ENCODE data around the gene LRIG1.

LRIG1 gene

DNA sequence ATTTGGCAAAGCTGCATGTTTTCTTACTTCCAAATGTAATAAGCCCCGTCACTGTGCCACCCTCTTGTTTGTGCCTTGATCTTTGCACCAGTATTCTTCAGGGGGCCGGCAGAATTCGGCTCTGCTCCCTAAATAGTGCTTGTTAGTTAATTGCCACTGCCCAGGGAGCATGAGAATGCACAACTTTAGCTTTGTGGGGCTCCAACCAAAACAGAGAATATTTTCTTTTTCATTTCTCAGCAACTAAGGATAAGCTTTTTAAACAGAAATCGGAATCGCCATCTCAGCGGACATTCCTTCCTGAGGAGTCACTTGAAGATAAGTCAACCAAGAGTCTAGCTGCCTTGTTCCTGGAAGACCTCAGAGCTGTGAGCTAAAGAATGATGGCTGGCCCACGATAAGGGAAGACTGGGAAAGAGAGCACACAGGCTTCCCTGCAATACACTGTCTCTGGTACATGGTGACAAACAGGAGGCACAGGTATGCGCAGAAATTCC, 106.0 kb downstream of the LRIG1 start:
- Mint-ChIP-seq H3K4me3 (peak overlapping the region; percentile 73), H3K27me3 (no peaks in the 10 kb centered on the region), H3K36me3 (peaks cover 16% of the 10 kb centered on the region), H3K4me1 (peaks cover 48% of the 10 kb centered on the region), H3K27ac (peak overlapping the region; percentile 90), H3K9me3 (no peaks in the 10 kb centered on the region)

DNA sequence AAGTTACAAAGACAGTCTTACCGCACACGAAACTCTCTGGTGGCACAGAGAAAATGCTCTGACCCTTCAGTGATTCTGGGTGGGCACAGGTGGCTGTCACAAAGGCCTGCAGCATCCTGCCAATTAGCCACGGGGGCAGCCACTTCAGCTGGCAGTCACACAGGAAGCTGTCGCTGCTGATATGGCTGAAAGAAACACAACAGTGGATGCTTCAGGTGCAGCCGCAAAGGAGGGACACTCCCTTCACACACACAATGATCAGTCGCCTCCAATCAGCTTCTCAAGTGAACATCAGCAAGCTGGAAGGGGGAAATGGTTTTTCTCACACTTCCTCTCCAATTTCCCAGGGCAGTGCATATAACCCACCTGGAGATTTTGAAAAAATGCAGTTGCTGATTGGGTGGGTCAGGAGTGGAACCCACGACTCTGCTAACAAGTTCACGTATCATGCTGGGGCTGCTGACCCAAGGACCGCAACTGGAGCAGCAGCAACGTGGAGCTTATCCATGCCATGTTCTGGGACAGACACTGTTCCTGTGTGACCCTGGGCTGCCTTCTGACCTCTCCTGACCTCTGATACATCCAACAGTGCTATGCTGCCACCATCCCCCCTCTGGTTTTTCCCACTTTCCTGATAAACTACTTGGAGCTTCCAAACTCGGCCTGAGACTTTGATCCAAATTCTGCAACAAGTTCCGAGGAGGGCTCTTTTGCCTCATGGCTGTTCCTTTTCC, 106.6 kb downstream of the LRIG1 start:
- no peaks in the 10 kb centered on the region for H3K27me3 Mint-ChIP-seq
- peak overlapping the region; percentile 73 for H3K4me3 Mint-ChIP-seq
- H3K9me3 Mint-ChIP-seq, result no peaks in the 10 kb centered on the region
- H3K27ac Mint-ChIP-seq, result peak overlapping the region; percentile 90
- peaks cover 54% of the 10 kb centered on the region for H3K4me1 Mint-ChIP-seq
- peaks cover 20% of the 10 kb centered on the region for H3K36me3 Mint-ChIP-seq

- Mint-ChIP-seq H3K27ac (peak overlapping the region; percentile 89), H3K9me3 (no peaks in the 10 kb centered on the region), H3K4me3 (peak overlapping the region; percentile 73), H3K4me1 (peaks cover 62% of the 10 kb centered on the region), H3K36me3 (peaks cover 25% of the 10 kb centered on the region), H3K27me3 (no peaks in the 10 kb centered on the region)
Observed at GRCh38 chr3:66393333-66394005, 107.4 kb downstream of the LRIG1 start.

GRCh38 chr3:66392966-66393332, 107.9 kb downstream of the LRIG1 start:
- Mint-ChIP-seq H3K27ac (peak overlapping the region; percentile 89), H3K27me3 (no peaks in the 10 kb centered on the region), H3K9me3 (no peaks in the 10 kb centered on the region), H3K36me3 (peaks cover 27% of the 10 kb centered on the region), H3K4me3 (peak overlapping the region; percentile 73), H3K4me1 (peaks cover 67% of the 10 kb centered on the region)

- Mint-ChIP-seq H3K36me3 (peaks cover 27% of the 10 kb centered on the region), H3K27ac (peak overlapping the region; percentile 89), H3K9me3 (no peaks in the 10 kb centered on the region), H3K4me1 (peaks cover 68% of the 10 kb centered on the region), H3K4me3 (peak overlapping the region; percentile 73), H3K27me3 (no peaks in the 10 kb centered on the region)
Observed at GRCh38 chr3:66392512-66392911, 108.3 kb downstream of the LRIG1 start.

- peaks cover 35% of the 10 kb centered on the region for H3K36me3 Mint-ChIP-seq
Observed at GRCh38 chr3:66390013-66390412, 110.8 kb downstream of the LRIG1 start.

GRCh38 chr3:66386925-66387650, 113.7 kb downstream of the LRIG1 start:
- Mint-ChIP-seq H3K9me3 (no peaks in the 10 kb centered on the region), H3K36me3 (peaks cover 46% of the 10 kb centered on the region), H3K27ac (peak overlapping the region; percentile 55)

More at GRCh38 chr3:66390013-66390412, 110.8 kb downstream of the LRIG1 start:
- Mint-ChIP-seq H3K9me3 (no peaks in the 10 kb centered on the region), H3K27me3 (no peaks in the 10 kb centered on the region), H3K27ac (no peak overlapping the region), H3K4me3 (peak overlapping the region; percentile 30), H3K4me1 (peaks cover 81% of the 10 kb centered on the region)

DNA sequence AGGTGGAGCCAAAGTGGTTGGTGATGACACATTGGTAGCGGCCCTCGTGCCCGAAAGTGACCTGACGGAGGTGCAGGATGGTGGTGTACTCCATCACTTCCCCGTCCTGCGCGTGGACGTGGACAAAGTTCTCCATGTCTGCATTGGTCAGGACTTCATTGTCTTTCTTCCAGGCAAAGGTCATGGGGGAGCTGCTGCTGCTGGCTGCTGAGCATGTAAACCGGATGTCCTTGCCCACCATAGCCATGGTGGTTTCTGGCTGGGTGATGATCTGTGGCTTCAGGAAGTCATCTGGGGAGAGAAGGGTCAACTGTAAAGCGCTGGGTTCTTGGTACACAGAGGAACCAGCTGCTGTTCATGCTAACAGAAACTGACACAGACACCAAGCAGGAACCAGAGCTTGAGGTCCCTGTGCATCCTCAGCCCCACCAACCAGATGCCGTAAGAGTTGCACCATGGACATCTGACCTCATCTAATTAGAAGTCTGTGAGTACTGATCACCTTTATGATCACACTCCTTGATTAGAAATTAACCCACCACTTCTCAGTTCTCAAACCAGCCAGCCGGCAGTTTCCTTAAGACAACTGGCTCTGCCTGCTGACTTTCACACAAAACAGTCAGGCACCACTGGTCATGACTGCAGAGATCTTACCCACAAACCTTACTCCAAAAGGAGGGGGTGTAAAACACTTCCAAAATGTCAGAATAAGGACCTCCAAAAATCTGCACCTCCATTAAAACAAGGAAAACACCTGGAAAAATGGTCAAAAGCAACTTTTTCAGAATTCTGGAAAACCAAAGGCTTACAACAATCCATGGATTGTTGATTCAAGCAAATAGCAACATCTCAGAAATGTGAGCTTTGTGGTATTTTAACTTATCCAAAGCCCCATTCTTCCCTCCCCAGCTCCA, 114.6 kb downstream of the LRIG1 start:
- peaks cover 49% of the 10 kb centered on the region for H3K36me3 Mint-ChIP-seq
- no peaks in the 10 kb centered on the region for H3K9me3 Mint-ChIP-seq
- no peak overlapping the region for H3K4me3 Mint-ChIP-seq
- no peak overlapping the region for H3K27ac Mint-ChIP-seq
- peaks cover 48% of the 10 kb centered on the region for H3K4me1 Mint-ChIP-seq
- H3K27me3 Mint-ChIP-seq, result no peaks in the 10 kb centered on the region

More at GRCh38 chr3:66386925-66387650, 113.7 kb downstream of the LRIG1 start:
- no peaks in the 10 kb centered on the region for H3K27me3 Mint-ChIP-seq
- H3K4me3 Mint-ChIP-seq, result no peak overlapping the region
- peaks cover 55% of the 10 kb centered on the region for H3K4me1 Mint-ChIP-seq

DNA sequence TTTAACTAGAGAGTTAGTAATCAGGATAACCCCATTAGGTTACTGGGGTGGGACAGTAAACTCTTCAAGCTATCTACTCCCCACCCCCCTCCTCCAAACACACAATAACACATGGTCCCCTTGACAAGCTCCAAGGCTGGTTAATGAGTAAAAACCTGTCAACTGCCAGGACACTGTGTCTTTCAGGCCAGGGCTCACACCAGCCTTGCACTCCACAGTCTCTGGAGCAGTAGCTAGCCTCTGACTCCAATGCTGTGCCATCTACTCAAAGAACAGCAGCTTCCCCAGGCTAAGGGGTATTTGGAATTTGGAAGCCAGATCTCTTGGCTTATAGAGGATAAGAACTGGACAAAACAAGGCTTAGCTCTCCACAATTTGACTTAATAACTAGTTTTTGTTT, 115.8 kb downstream of the LRIG1 start:
- no peaks in the 10 kb centered on the region for H3K9me3 Mint-ChIP-seq
- H3K36me3 Mint-ChIP-seq, result peaks cover 46% of the 10 kb centered on the region
- no peak overlapping the region for H3K27ac Mint-ChIP-seq
- no peaks in the 10 kb centered on the region for H3K27me3 Mint-ChIP-seq
- H3K4me1 Mint-ChIP-seq, result peaks cover 36% of the 10 kb centered on the region
- no peak overlapping the region for H3K4me3 Mint-ChIP-seq

GRCh38 chr3:66383998-66384745, 116.7 kb downstream of the LRIG1 start:
- Mint-ChIP-seq H3K27me3 (no peaks in the 10 kb centered on the region), H3K27ac (peak overlapping the region; percentile 59), H3K9me3 (no peaks in the 10 kb centered on the region), H3K4me1 (peaks cover 27% of the 10 kb centered on the region), H3K36me3 (peaks cover 45% of the 10 kb centered on the region), H3K4me3 (no peak overlapping the region)

DNA sequence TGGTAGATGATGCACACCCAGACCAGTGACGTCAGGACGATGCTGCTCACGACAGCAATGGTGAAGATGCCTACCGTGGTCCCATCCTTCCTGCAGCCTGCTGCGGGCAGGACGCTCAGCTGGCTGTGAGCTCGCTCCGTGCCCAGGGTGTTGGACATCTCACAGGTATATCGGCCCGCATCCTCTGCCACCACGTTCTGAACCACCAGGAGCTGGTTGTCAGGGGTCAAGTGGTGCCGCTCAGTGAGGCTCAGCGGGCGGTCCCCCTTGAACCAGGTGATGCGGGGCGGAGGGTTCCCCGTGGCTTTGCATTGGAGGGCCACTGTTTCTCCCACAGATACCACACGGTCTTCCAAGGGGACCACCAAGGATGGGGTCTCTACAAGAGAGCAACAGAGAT, 117.8 kb downstream of the LRIG1 start:
- Mint-ChIP-seq H3K9me3 (no peaks in the 10 kb centered on the region), H3K36me3 (peaks cover 39% of the 10 kb centered on the region), H3K4me1 (peaks cover 20% of the 10 kb centered on the region), H3K4me3 (no peak overlapping the region), H3K27me3 (no peaks in the 10 kb centered on the region), H3K27ac (no peak overlapping the region)

DNA sequence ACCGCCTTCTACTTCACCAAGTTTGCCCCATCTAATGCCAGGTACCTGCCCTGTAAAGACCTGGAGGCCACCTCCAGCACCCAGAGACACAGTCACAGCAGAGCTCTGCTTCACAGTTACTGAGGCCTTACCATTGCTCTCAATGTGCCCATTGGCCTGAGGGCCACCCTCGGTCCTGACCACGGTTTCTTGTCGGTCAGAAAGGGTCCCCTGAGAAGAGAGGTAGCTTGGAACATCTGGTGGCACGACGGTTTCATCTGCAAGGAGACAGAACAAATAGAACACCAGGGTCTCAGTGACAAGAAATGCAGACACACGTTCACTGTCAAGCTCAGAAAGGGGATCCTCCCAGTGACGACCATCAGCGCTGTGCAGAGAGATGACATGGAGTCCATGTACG, 118.7 kb downstream of the LRIG1 start:
- Mint-ChIP-seq H3K4me3 (no peak overlapping the region), H3K4me1 (peaks cover 20% of the 10 kb centered on the region), H3K9me3 (no peaks in the 10 kb centered on the region), H3K27me3 (no peaks in the 10 kb centered on the region), H3K27ac (peak overlapping the region; percentile 68), H3K36me3 (peaks cover 42% of the 10 kb centered on the region)

- no peak overlapping the region for H3K27ac Mint-ChIP-seq
- H3K4me3 Mint-ChIP-seq, result no peak overlapping the region
- peaks cover 16% of the 10 kb centered on the region for H3K4me1 Mint-ChIP-seq
- no peaks in the 10 kb centered on the region for H3K9me3 Mint-ChIP-seq
- H3K36me3 Mint-ChIP-seq, result peaks cover 42% of the 10 kb centered on the region
- no peaks in the 10 kb centered on the region for H3K27me3 Mint-ChIP-seq
Observed at GRCh38 chr3:66381626-66382025, 119.2 kb downstream of the LRIG1 start.

DNA sequence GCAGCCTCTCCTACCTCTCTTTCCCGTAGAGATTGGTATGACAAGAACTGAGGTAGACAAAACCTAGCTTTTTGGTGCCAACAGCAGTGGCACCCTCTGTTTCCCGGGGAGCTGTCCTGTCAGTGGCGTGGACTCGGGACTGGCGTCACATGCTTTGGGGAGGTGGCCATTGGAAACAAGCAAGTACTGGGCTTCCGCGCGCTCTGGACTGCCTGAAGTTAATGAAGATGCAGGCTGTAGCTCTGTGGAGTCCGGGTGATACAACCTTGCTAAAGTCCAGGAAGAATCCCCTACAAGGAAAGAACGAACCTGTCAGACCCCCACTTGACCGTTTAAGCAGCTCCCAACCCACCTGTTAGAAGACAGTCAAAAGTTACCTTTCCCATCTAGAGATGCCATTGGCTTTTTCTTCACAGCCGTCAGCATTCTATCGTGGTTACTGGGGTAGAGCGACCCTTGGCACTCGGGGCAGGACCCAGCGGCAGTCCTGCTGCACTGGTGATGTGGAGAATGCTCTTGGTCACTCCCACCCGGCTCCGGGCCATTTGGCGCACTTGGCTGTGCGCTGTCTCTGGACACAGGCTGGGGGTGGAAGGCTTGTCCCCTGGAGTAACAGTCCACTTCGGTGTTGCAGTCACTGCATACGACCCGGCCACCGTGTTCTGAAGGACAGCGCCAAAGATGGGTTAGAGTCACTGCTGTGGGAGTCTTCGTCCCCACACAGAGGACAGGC, 120.5 kb downstream of the LRIG1 start:
- H3K36me3 Mint-ChIP-seq, result peaks cover 40% of the 10 kb centered on the region

More for the DNA sequence above, 120.5 kb downstream of the LRIG1 start:
- H3K27me3 Mint-ChIP-seq, result no peaks in the 10 kb centered on the region
- no peak overlapping the region for H3K27ac Mint-ChIP-seq
- H3K9me3 Mint-ChIP-seq, result no peaks in the 10 kb centered on the region
- H3K4me1 Mint-ChIP-seq, result peaks cover 10% of the 10 kb centered on the region
- no peak overlapping the region for H3K4me3 Mint-ChIP-seq

Data from activated naive CD4-positive, alpha-beta T cell treated with anti-CD3 and anti-CD28 coated beads, Interleukin-2, amount 50 U/mL, for 24 hours (primary cell).